ENCODE results near the gene JMJD6. TPM values are rescaled to one million over a fixed set of nuclear protein-coding genes. Genes with fewer than 3 reads are reported as not detected.
"Not testable (repeated sequence)": the region's sequence is repeated elsewhere in the genome, so short reads cannot be mapped to it uniquely, and the experiment has no call there.

The JMJD6 gene
- total RNA-seq, 1 donor from 2014 or later = 16.8 TPM

DNA sequence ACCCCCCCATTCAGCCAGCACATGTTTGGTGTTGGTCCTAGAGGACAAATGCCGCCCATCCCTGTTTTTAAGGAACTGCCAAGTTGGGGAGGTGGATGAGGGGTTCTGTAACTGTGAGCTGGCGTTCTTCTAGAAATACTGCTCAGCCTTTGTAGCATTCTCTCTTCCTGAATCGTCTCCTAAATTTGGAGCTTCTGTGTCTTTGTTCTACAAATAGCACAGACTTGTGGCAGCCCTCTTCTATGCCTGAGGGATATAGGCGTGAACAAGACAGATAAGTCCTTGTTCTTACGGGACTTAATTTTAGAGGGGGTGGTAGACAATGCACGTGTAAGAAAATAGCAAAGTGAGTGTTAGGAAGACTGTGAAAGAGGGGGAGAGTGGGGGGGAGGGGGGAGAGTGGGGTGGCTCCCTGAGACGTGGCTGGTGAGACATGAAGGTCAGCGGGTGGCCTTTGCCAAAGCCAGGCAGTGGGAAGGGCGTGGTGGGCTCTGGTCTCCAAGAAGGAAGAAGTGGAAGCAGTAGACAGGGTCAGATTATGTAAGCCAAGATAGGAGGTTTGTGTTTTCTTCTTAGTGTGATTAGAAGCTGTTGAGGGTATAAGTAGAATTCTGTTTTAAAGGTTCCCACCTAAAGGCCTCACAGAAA is 21.4 kb upstream of the JMJD6 start:
- Mint-ChIP-seq H3K9me3 (ENCODE audit: unreplicated experiment) (no peaks in the 10 kb centered on the region), H3K4me3 (ENCODE audit: unreplicated experiment) (no peak overlapping the region), H3K27ac (ENCODE audit: unreplicated experiment) (no peak overlapping the region), H3K36me3 (ENCODE audit: unreplicated experiment) (peaks cover 26% of the 10 kb centered on the region), H3K4me1 (ENCODE audit: unreplicated experiment) (no peaks in the 10 kb centered on the region), H3K27me3 (ENCODE audit: unreplicated experiment) (no peaks in the 10 kb centered on the region)
- TF ChIP-seq, protein P1, sequence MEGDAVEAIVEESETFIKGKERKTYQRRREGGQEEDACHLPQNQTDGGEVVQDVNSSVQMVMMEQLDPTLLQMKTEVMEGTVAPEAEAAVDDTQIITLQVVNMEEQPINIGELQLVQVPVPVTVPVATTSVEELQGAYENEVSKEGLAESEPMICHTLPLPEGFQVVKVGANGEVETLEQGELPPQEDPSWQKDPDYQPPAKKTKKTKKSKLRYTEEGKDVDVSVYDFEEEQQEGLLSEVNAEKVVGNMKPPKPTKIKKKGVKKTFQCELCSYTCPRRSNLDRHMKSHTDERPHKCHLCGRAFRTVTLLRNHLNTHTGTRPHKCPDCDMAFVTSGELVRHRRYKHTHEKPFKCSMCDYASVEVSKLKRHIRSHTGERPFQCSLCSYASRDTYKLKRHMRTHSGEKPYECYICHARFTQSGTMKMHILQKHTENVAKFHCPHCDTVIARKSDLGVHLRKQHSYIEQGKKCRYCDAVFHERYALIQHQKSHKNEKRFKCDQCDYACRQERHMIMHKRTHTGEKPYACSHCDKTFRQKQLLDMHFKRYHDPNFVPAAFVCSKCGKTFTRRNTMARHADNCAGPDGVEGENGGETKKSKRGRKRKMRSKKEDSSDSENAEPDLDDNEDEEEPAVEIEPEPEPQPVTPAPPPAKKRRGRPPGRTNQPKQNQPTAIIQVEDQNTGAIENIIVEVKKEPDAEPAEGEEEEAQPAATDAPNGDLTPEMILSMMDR (IDR thresholded peaks at IDR 0.05) = no peak
- no peak for DNase-seq (ENCODE audit: extremely low spot score, unreplicated experiment)

DNA sequence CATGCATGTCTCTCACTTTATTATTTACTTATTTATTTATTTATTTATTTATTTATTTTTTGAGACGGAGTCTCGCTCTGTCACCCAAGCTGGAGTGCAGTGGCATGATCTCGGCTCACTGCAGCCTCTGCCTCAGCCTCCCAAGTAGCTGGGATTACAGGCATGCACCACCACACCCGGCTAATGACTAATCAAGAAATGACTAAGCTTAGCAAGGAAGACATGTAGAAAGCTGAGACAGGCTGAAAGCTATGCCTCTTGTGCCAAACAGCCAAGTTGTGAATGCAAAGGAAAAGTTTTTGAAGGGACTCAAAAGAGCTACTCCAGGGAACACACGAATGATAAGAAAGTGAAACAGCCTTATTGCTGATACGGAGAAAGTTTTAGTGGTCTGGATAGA is 19.4 kb upstream of the JMJD6 start:
- H3K4me3 Mint-ChIP-seq (ENCODE audit: unreplicated experiment); H3K27ac Mint-ChIP-seq (ENCODE audit: unreplicated experiment); H3K27me3 Mint-ChIP-seq (ENCODE audit: unreplicated experiment); DNase-seq (ENCODE audit: extremely low spot score, unreplicated experiment); H3K4me1 Mint-ChIP-seq (ENCODE audit: unreplicated experiment); H3K9me3 Mint-ChIP-seq (ENCODE audit: unreplicated experiment): not testable (repeated sequence)
- H3K36me3 Mint-ChIP-seq (ENCODE audit: unreplicated experiment) = peaks cover 32% of the 10 kb centered on the region

DNA sequence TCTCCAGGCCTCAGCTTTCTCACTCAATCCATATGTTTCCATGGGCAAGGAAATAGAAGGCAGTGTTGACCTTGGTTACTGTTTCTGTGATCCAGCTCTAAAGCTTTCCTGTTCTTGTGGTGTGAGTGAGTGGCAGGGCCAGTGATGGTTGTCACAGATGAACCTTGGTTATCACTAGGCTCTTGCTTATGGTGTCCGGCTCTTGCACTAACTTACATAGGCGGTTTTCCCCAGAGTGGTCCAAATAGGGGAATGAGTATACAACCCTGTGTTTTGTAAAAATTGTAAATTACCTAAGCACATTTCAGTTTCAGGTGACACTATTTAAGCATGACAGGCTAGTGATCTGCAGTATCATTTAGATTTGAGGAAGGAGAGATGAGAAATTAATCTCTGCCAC is 18.3 kb upstream of the JMJD6 start:
- peaks cover 32% of the 10 kb centered on the region for H3K36me3 Mint-ChIP-seq (ENCODE audit: unreplicated experiment)
- no peaks in the 10 kb centered on the region for H3K9me3 Mint-ChIP-seq (ENCODE audit: unreplicated experiment)
- no peak overlapping the region for H3K27ac Mint-ChIP-seq (ENCODE audit: unreplicated experiment)
- DNase-seq (ENCODE audit: extremely low spot score, unreplicated experiment) = no peak
- H3K4me1 Mint-ChIP-seq (ENCODE audit: unreplicated experiment) = peaks cover 10% of the 10 kb centered on the region
- no peaks in the 10 kb centered on the region for H3K27me3 Mint-ChIP-seq (ENCODE audit: unreplicated experiment)
- H3K4me3 Mint-ChIP-seq (ENCODE audit: unreplicated experiment) = no peak overlapping the region
- TF ChIP-seq, protein P1 (IDR thresholded peaks at IDR 0.05) = no peak

DNA sequence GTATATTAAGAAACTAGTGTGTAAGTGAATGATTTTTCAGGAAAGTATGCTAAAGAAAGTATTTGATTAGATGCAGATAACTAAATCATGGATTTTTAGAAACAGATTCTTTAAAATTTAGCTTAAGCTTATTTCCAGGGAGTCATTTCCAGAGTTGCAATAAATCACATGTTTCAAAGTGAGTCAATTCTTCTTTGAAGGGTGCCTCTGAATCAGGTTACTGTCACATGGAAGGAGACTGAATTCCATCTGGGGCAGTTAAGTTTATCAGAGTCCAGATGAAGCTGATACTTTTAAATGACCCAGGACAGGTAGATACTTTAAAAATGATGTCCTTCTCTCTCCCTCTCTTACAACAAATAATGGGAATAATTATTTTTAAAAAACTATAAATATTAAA is 16.6 kb upstream of the JMJD6 start:
- H3K4me3 Mint-ChIP-seq (ENCODE audit: unreplicated experiment) = no peak overlapping the region
- no peak for DNase-seq (ENCODE audit: extremely low spot score, unreplicated experiment)
- peaks cover 32% of the 10 kb centered on the region for H3K36me3 Mint-ChIP-seq (ENCODE audit: unreplicated experiment)
- no peaks in the 10 kb centered on the region for H3K9me3 Mint-ChIP-seq (ENCODE audit: unreplicated experiment)
- H3K27ac Mint-ChIP-seq (ENCODE audit: unreplicated experiment) = no peak overlapping the region
- TF ChIP-seq, protein P1 (IDR thresholded peaks at IDR 0.05) = no peak
- H3K27me3 Mint-ChIP-seq (ENCODE audit: unreplicated experiment) = no peaks in the 10 kb centered on the region
- peaks cover 25% of the 10 kb centered on the region for H3K4me1 Mint-ChIP-seq (ENCODE audit: unreplicated experiment)

DNA sequence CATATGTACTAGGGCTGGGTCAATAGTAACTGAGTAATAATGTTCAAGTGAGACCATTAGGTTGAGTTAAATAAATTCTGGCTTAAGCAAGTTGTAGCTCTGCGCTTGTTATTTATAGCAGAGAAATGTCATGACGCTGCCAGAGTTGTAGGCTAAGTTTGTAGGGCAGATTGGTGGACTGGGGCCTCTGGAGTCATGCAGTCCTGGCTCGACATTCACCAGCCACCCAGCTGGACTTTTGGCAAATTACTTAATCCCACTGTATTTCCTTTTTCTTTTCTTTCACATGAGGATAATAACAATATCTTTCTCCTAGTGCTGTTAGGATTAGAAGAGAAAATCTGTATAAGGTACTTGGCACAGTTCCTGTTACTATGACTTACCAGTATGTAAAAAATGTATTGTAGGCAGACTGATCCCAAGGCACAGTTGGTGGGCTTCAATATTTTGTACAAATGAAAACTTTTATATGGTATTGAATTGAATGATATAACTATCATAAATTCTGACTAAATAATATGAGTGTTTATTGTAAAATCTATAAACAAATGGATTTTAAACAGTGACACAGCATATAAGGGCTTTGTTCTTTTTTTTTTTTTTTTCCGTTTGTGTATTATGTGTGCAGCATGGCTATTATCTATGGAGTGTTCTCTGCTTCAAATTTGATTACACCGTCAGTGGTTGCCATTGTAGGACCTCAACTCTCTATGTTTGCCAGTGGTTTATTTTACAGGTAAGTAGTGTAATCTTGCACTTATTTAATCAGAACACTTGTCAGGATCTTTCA is 14.1 kb upstream of the JMJD6 start:
- no peak for DNase-seq (ENCODE audit: extremely low spot score, unreplicated experiment)
- H3K4me1 Mint-ChIP-seq (ENCODE audit: unreplicated experiment) = peaks cover 29% of the 10 kb centered on the region

DNA sequence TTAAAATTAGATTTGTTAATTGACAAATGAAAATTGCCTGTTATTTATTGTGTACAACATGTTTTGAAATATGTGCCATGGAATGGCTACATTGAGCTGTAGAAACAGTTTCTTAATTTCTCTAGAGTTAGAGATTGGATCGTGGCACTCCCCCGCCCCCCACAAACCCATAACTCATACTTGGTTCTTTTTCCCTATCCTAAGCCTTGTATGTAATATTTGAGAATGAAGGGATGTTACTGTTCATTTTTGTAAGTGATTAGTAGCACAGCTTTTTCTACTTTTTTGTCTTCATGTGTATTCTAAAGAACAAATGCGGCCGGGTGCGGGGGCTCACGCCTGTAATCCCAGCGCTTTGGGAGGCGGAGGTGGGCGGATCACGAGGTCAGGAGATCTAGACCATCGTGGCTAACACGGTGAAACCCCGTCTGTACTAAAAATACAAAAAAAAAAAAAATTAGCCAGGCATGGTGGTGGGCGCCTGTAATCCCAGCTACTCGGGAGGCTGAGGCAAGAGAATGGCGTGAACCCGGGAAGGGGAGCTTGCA is 13.2 kb upstream of the JMJD6 start:
- not testable (repeated sequence) for H3K9me3 Mint-ChIP-seq (ENCODE audit: unreplicated experiment); H3K27ac Mint-ChIP-seq (ENCODE audit: unreplicated experiment); DNase-seq (ENCODE audit: extremely low spot score, unreplicated experiment); H3K27me3 Mint-ChIP-seq (ENCODE audit: unreplicated experiment); H3K4me3 Mint-ChIP-seq (ENCODE audit: unreplicated experiment)
- Mint-ChIP-seq H3K4me1 (ENCODE audit: unreplicated experiment) (peaks cover 38% of the 10 kb centered on the region), H3K36me3 (ENCODE audit: unreplicated experiment) (peaks cover 28% of the 10 kb centered on the region)

More for the DNA sequence above, 14.1 kb upstream of the JMJD6 start:
- H3K27me3 Mint-ChIP-seq (ENCODE audit: unreplicated experiment) = no peaks in the 10 kb centered on the region
- no peaks in the 10 kb centered on the region for H3K9me3 Mint-ChIP-seq (ENCODE audit: unreplicated experiment)
- peaks cover 28% of the 10 kb centered on the region for H3K36me3 Mint-ChIP-seq (ENCODE audit: unreplicated experiment)
- H3K4me3 Mint-ChIP-seq (ENCODE audit: unreplicated experiment) = no peak overlapping the region
- TF ChIP-seq, protein P1 (IDR thresholded peaks at IDR 0.05) = no peak
- H3K27ac Mint-ChIP-seq (ENCODE audit: unreplicated experiment) = peak overlapping the region; percentile 38

Measured in osteocyte (in vitro differentiated cells).